Hepatocyte (in vitro differentiated cells): Measurements from ENCODE around the gene S100A3.

Source experiments
- EZH2 ChIP-seq: fragments of 200-600 bp; sonication (generic); IDR thresholded peaks from 2 replicates; pipeline ENCODE4 v1.6.1; 2016; ENCODE audit warnings: antibody characterized with exemption, mild to moderate bottlenecking, borderline replicate concordance
- TF ChIP-seq, protein P1 (sequence below): fragments of 200-600 bp; sonication (generic); IDR thresholded peaks from 2 replicates; pipeline ENCODE4 v1.5.1; 2016; ENCODE audit warnings: antibody characterized with exemption, mild to moderate bottlenecking; ENCODE audit not compliant: poor library complexity

DNA sequence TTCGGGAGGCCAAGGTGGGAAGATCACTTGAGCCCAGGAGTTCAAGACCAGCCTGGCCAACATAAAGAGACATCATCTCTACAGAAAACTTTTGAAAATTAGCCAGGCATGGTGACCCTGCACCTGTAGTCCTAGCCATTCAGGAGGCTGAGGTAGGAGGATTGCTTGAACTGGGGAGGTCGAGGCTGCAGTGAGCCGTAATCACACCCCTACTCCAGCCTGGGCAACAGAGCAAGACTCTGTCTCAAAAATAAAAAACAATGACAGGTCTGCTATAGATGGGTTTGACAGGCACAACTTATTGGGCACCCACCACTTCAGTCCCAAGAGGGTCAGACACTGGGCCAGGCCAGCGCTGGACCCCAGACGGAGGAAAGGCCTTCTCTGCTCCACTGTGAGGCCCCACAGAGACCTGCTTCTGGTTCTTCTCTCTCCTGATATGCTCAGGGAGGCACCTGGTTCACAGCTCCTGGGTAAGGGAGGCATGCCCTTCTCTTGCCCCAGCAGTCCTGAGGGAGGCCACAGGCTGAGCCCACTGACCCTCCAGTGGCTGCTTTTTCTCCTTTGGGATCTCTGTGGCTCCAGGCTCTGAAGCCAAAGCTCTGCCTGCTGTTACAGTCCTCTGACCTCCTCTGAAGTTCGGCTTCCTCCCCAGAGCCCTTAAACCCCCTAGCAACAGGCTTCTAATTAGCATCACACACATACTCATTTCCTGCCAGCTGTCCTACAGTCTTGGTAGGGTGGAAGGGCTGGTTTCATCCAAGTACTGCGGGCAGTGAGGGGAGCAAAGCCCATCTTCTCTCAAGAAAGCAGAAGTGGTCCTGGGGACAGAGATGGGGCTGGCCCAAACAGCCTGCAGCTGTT, 49.5 kb upstream of the S100A3 start:
- TF ChIP-seq, protein P1, sequence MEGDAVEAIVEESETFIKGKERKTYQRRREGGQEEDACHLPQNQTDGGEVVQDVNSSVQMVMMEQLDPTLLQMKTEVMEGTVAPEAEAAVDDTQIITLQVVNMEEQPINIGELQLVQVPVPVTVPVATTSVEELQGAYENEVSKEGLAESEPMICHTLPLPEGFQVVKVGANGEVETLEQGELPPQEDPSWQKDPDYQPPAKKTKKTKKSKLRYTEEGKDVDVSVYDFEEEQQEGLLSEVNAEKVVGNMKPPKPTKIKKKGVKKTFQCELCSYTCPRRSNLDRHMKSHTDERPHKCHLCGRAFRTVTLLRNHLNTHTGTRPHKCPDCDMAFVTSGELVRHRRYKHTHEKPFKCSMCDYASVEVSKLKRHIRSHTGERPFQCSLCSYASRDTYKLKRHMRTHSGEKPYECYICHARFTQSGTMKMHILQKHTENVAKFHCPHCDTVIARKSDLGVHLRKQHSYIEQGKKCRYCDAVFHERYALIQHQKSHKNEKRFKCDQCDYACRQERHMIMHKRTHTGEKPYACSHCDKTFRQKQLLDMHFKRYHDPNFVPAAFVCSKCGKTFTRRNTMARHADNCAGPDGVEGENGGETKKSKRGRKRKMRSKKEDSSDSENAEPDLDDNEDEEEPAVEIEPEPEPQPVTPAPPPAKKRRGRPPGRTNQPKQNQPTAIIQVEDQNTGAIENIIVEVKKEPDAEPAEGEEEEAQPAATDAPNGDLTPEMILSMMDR: no peak
- no peak for TF ChIP-seq EZH2
